IPS-NIHi7 (cell line): ENCODE results near the gene CENPM.

Source experiments
- DNase-seq: peaks from one replicate; pipeline ENCODE4 v3.0.0; 2012; ENCODE audit warnings: mixed read lengths; ENCODE audit errors: extremely low spot score

CENPM gene

DNA sequence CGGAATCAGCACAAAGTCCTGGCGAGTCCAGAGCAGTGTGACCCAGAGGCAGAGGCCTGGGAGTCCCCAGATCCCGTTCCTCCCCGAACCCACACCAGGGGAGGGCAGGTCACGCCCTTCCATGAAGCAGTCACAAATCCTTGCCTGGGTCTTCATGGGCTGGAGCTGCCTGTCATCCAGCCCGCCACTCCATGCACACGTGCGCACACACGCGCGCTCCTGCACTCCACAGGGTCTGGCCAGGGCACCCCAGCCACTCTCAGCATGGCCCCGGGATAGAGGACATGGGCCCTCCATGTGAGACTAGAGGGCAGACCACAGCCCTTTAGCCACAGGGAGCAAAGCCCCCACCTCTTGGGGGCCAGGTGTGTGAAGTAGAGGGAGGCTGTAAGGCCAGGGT is 14.6 kb downstream of the CENPM start:
- DNase-seq, result no peak

DNA sequence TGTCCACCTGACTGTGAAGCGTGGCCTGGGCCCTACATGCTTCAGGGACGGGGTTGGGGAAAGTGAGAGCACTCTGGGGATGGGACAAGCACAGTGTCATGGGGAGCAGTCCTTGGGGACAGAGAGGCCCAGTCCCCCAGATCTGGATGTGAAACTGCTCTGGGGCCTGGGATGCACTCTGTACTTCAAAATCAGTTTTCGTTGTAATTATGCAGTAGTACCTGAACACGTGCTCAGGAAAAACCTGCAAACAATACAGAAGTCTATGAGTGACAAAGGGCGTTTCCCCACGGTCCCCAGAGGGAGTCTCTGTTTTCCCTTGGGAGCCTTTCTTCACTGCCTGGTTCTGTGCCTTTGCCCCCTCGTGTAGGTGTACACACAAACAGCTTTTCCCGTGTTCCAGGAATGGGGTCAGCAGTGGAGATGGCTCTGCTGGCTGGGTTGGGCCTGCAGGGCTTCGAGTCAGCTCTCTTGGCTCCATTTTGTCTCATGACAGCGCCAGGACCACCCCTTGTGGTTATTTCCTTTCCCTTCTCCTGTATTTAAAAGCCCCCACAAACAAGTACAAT is 15.2 kb downstream of the CENPM start:
- no peak for DNase-seq

DNA sequence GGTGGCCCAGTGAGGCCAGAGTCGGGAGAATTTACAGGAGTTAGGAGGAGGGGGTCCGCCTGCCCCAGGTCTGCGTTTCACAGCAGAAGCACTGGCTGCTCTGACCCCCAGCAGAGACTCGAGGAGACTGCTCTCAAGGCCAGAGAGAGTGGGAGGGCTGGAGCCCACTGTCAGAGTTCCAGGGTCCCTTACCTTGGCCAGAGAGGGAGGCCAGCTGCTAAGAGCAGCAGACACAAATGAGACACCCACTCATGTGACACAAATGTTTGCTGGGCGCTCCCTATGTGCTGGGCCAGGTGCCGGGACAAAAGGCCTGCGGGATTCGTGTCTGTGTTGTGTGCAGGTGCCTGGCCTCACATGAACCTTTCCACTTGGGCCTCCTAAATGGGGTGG is 17.5 kb downstream of the CENPM start:
- no peak for DNase-seq

DNA sequence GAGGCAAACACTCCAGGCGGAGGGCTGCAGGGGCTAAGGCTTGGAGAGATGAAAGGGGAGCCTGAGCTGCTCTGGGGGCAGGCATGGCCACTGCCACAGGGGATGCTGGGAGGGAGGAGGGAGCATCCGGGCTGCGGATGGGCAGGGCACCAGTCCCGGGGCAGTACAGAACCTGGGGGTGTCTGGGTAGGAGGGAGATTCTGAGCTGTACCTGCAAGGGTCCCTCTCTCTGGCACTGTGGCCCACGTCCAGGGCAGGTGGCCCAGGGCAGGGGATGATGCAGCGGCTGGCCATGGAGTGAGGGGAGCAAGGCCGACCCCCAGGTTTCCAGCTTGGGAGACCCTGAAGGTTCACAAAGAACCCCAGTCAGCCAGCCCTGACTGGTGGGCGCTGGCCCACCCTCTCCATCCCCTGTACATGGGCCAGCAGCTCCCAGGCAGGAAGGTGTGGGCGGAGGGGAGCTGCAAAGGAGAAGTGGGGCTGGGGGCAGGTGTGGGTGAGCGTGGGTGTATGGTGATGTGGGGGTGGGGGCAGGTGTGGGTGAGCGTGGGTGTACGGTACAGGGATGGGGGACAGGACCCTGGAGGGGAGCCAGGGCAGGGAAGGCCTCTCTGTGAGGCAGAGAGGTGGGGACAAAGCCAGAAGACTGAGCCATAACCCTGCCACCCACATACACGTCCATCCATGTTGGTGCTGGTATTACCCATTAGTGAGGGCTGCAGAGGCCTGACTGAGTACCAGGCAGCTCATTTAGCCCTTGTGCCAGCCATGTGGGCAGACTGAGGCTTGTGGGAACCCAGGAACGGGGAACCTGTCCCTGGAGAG is 18.1 kb downstream of the CENPM start:
- DNase-seq, result no peak

DNA sequence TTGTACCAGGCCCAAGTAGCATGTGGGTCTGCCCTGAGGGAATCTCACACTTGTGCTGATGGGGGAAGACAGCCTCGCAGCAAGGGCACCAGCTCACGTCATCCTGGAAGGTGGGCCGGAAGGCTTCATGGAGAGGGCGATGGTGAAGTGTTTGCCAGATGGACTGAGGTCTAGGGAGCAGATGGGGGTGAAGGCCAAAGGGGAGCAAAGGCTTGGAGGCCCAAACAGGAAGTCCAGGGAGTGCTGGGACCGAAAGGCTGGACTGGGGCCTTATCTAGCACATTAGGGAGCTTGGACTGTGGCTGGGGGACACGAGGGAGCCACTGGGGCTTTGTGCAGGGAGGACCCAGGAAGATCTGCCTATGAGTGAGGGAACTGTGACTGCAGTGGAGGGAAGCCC is 19.1 kb downstream of the CENPM start:
- DNase-seq, result no peak

DNA sequence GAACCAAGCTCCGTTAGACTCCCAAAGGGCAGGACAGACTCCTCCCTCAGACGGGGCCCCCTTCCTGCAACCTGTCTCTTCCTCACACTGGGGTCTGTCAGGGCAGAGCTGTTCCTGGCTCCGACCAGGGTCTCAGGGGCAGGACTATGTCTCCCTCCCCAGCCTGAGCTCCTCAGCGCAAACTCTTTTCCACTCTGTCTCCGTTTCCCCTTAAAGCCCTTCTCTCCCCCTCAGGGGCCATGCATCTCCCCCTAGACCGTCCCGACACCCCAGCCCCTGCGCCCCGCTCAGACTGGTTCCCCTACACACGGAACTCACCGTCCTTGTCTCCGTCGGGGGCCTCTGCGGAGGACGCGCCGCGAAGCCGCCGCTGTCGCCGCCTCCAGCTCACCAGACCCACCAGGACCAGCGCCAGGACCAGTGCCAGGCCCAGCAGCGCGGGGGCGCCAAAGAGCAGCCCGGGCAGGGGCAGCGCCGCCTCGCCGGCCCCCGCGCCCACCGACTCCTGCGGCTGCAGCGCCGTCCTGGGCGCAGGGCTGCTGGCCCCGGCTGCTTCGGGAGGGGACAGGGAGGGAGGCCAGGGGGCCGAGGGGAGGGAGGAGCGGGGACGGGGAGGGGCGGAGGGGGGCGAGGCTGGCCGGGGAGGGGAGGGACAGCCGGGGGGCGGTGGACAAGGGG is 21.0 kb downstream of the CENPM start:
- peak; percentile 82 for DNase-seq

DNA sequence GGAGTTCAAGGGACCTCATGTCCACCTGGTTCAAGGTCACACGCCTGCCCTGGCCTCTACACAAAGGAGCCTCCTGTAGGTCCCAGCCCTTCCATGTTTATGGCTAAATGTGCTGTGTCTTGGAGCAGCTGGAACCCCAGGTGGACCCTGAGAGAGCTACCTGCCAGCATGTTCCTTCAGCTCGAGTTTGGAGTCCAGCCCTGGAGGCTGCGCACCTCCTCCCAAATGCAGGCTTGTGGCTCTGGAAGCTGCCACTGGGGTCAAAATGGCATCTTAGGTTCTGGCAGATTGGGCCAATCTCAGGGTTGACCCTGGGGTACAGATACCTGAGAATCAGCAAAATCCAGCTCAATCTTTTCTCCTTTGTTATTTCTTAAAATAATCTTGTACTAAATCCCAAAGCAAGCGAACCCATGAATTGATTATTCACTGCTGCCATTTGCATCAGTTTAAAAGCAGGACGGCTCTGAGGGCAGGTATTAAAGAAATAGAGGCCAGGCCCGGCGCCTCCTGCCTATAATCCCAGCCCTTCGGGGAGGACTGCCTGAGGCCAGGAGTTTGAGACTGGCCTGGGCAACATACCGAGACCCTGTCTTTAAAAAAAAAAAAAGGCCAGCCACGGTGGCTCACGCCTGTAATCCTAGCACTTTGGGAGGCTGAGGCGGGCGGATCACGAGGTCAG is 23.2 kb downstream of the CENPM start:
- no peak for DNase-seq

DNA sequence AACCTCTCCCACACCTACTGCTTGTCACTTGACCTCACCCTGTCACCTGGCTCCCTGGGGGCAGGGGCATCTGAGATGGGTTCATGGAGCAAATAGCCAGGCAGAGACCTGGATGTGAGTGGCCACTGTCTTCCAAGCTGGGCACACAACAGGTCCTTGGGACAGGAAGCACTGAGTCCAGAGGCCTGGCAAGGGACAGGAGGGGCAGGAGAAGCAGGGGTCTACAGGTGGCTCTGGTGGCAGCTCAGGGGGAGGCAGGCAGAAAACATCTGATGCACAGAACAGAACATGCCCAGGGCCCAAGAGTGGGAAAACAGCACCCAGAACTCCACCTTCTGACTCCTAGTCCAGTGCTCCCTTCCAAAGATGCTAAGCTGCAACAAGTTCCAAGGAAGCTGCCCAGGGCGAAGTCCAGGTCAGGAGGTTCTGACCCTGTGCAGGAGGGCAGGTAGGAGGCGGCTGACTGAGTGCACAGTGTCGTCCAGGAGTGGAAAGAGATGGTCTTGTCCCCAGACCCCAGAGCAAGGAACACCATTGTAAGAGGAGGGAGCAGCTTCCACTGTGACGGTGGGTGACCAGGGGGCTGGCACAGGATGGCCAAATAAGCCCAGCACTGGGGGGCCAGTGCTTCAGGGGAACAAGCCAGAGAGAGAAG is 23.9 kb downstream of the CENPM start:
- DNase-seq, result no peak

DNA sequence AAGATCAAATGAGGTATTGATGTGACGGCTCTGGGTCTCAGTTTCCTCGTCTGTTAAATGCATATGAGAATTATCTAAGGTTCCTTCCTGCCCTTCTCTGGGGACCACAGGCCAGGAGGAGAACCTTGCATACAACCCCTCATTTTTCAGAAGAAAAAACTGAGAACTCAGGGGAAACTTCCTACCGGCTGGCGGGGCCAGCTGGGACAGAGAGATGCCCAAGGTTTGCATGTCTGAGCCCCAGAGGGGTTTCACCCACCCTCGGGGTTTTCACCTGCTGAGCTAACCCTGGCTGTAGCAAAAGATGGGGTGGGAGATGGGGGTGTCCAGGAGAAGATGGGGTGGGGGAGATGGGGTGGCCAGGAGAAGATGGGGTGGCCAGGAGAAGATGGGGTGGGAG is 24.6 kb downstream of the CENPM start:
- DNase-seq, result no peak

DNA sequence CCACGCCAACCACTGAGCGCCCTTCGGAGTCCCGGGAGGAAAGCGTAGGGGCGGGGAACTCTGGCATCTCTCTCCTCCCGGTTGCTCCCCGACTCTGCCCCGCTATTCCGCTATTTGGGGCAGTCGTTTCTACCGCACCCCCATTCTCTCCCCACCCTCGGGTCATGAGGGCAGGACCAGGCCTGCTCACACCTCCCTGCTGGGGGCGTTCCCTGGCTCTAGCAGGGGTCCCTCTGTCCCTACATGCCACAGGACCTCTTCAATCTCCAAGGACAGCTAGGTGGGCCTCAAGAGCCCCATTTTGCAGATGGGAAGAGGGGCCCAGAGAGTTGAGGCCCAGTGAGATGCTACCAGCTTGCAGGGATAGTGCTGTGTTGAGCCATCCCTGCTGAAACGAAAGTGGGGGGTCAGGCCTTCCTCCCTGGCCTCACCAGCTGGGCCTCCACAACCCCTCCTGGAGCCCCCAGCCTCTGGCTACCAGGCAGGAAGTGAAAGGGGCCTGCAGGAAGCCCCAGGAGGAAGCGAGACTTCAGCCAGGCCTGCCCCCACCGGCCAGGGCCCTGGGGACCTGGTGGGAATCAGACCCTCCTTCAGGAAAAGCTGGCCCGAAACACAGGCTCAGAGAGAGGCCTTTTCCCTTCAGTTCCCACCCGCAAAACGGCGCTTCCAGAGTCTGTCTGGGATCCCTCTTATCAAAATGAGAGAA is 26.5 kb downstream of the CENPM start:
- DNase-seq, result no peak

DNA sequence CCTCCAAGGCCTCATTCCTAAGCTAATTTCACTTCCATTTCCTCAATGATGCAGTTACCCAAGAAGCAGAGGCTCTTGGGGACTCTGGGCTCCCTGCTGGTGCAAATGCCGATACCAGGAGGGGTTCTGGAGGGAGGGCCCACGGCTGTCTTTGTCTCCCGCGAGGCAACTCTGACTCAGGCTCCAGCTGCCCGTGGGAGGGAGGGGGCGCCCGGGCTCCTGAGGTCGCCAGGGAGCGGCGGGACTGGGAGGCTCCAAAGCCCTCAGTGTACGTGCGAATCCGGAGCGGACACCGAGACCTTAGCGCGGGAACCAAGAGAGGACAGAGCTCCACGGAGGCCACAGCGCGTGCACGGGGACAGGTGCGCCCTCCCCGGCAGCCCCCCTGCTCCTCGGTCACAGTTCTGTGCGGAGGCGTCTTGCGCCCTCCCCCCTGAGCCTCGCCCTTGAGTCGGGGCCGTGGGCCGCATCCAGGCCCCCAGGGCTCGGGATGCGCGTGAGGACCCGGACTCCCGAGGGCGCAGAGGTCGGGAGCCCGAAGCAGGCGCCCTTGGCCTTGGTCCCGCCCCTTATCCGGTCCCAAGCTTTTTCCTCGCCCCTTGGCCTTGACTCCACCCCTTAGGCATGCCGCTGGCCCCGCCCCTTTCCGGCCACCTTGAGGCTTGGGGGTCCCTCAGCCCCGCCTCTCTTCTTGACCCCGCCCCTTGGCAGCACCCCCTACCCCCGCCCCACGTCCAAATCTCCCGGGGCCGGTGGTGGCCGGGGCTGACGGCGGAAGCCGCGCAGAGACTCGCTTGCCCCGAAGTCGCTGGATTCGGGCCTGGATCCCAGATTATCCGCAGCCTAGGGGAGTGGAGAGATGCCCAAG is 27.4 kb downstream of the CENPM start:
- DNase-seq, result peak; percentile 95

DNA sequence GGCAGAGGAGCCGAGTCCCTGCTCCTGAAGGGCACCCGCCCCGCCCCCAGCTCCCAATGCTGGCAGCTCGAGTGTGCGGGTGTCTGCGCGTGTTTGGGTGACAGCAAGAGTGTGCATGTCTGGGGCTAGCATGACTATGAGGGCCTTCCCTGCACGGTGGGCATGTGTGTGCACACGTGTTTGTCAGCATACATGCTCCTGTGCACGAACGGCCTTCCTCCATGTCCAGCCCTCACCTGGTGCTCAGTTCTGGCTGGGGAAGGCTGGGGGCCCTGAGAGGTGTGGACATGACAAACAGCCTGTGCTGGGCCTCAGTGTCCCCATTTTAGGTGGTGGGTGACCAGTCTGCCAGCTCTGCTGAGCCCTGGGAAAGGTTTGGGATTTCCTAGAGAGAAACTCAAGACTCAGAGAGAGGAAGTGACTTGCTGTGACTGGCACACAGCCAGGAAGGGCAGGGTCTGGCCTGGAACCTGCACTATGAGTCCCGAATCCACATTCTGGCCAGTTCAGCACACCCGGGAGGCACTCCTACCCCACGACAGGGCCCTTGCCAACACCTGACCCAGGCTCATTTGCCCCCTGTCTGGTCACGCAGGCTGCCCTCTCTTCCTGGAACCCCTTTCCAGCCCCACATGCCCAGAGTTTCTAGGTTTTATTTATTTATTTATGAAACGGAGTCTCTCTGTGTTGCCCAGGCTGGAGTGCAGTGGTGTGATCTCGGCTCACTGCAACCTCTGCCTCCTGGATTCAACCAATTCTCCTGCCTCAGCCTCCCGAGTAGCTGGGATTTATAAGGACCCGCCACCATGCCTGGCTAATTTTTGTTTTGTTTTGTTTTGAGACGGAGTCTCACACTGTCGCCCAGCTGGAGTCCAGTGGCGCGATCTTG is 28.8 kb downstream of the CENPM start:
- no peak for DNase-seq

DNA sequence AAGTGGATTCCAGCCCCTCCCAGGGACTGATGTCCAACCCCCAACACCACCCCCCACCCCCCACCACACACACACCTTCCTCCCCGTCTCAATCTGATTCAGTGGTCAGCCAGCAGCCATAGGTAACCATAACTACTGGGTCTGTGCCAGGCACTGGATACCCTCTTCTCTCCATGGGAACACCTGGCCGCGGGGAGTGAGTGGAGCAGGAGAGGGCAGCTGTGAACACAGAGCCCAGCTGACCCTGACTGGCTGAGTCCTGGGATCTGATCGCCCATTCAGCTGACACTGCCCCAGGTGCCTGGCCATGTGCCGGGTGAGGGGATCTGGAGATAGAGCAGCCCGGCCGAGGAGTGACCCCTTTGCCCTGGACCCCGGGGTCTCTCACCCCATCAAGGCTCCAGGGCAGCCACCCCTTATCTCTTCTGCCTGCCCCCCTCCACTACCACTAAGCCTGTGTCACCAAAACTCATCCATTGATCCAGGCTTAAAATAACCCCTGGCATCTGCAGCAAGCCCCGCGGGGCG is 29.5 kb downstream of the CENPM start:
- DNase-seq, result no peak

DNA sequence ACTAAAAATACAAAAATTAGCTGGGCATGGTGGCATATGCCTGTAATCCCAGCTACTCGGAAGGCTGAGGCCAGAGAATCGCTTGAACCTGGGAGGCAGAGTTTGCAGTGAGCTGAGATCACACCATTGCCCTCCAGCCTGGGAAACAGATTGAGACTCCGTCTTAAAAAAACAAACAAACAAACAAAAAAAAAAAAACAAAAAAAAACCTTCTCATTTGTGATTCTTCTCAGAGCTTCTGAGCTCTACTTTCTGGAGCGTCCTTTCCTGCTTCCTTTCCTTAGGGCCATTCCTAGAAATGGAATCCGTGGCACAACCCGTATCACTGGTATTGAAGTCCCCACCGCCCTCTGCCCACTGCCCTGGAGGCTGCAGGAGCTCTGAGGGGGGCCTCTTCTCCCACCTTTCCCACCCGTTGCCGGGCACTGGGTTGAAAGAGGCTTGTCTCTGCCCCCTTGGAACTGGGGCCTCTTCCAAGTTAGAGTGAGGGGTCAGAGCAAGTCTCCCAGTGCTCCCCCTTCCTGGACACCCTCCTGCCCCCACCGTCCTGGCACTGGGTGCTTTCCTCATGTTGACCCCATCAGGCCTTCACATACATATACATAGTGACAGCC is 30.1 kb downstream of the CENPM start:
- DNase-seq, result no peak

DNA sequence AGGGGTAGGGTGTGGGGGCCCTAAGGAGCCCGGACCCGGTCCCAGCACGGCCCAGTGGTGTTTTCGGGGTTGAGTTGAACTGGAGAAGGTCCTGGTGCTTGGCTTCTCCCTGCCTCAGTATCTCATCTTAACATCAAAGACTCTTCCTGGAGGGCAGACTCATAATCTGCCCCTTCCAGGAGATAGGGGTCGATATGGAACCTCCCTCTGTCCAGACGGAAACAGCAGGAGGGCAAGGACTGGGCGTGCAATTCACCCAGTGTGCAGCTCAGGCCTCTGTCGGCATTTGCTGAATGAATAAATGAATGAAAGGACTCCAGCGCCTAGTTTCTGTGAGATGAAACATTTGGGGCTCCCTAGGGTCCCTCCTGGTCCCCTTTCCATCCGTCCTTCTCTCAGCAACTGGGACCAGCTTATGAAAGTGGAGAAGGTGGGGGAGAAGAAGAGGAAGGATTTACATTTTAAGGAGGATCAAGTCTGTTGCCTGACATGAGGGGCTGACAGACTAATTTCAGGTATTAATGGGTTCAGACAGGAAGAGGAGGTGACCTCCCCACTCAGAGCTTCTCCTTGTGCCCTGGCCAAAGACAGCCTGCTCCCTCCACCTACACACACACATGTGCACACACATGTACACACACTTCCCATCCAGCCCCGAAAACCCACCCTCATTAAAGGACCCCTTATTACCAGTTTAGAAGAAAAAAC is 31.0 kb downstream of the CENPM start:
- no peak for DNase-seq

DNA sequence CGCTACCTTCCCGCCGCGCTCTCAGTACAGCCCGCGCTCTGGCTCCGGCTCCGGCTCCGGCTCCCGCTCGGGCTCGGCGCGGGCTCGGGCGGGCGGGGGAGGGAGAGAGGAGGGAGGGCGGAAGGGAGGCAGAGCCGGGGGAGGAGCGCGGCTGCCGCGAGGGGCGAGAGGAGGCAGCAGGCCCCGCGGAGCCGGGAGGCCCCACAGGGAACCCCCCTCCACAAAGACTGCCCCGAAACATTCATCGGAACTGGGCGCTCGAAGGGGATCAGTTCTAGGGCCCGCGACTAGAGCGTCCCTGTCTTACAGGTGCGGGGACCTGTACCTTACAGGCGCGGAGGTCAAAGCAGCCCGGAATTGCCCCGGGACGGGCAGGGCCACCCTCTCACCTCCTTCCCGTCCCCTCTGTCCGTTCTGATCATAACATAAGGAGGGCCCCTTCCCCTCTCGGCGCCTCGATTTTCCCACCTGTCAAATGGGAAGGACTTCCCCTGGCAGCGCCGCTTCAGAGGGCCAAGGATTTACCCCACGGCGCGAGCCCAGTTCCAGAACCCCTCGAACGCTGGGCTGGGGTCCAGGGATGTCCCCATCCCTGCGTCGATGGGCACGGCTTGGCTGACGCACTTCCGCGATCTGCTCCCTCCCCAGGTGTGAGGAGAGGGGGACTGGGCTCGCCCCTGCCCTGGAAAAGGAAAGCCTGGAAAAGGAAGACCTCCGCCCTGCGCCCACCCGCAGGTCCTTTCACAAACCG is 31.7 kb downstream of the CENPM start, which contains the start of gene SHISA8:
SHISA8 (minus strand) TSS at position 40 of the 751 bp plus-strand sequence. CDS start 407 bp downstream, outside the sequence.
- DNase-seq, result peak; percentile 56

DNA sequence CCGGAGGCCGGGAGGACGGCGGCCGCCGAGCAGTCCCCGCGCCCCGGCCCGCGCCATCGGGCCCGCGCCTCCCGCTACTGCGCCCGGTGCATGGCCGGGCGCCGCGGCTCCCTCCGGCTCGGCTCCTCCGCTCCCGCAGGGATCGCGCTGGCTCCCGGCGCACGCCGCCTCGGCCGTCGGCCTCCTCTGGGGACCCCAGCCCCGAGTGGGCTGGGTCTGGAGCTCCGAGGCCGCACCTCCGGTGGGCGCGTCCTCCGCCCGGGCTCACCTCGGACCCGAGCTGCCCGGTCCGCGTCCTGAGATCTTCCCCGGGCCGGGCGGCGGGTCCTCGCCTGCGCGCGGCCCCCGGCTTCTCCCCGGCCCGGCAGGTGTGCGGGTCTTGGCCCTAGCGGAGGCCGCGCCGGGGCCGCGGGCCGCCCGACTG is 32.3 kb downstream of the CENPM start:
- no peak for DNase-seq
